Small intestine (tissue), 7 donors: ENCODE results near the gene LAS1L. TPM values are rescaled to one million over a fixed set of nuclear protein-coding genes. Genes with fewer than 3 reads are reported as not detected.

Source experiments
- DNase-seq, 2 donors: peaks; one replicate each; pipeline versions ENCODE4 v3.0.0 to v3.0.0-alpha.2; 2013
- FAIRE-seq: peaks from 2 replicates; lab custom pipeline; 2012; peaks lifted over from hg19 to GRCh38; lab: Jason Lieb, UNC
- H3K27ac ChIP-seq, 3 donors: one replicate each; pipeline ENCODE4 v1.5.1; 2013; ENCODE audit warnings: low read length in 2 of 3, mild to moderate bottlenecking in 2 of 3, control low read depth in 1 of 3, inconsistent platforms in 1 of 3, low read depth in 1 of 3, moderate library complexity in 1 of 3
- H3K27me3 ChIP-seq, 3 donors: one replicate each; pipeline ENCODE4 v1.6.1; 2013; ENCODE audit warnings: low read length in 3 of 3, inconsistent platforms in 1 of 3; ENCODE audit not compliant: control insufficient read depth in 3 of 3, insufficient read depth in 3 of 3
- H3K36me3 ChIP-seq, 3 donors: one replicate each; pipeline ENCODE4 v1.6.1; 2013; ENCODE audit warnings: low read length in 3 of 3, inconsistent platforms in 1 of 3, low read depth in 1 of 3, mild to moderate bottlenecking in 1 of 3, moderate library complexity in 1 of 3; ENCODE audit not compliant: control insufficient read depth in 3 of 3, insufficient read depth in 2 of 3
- H3K4me1 ChIP-seq, 3 donors: one replicate each; pipeline ENCODE4 v1.6.1; 2013; ENCODE audit warnings: low read length in 2 of 3, inconsistent platforms in 1 of 3, low read depth in 1 of 3, mild to moderate bottlenecking in 1 of 3, moderate library complexity in 1 of 3; ENCODE audit not compliant: control insufficient read depth in 3 of 3, insufficient read depth in 2 of 3
- H3K4me3 ChIP-seq, 3 donors: one replicate each; pipeline ENCODE4 v1.5.1; 2013; ENCODE audit warnings: low read length in 3 of 3, control low read depth in 1 of 3, inconsistent platforms in 1 of 3, low read depth in 1 of 3, mild to moderate bottlenecking in 1 of 3, moderate library complexity in 1 of 3
- H3K9me3 ChIP-seq, 2 donors: one replicate each; pipeline ENCODE4 v1.6.1; 2013; ENCODE audit warnings: low read depth in 1 of 2, low read length in 1 of 2; ENCODE audit not compliant: control insufficient read depth in 2 of 2, insufficient read depth in 1 of 2
- WGBS, 3 donors: extraction: QIAGEN DNeasy Blood & Tissue Kit; methylation state at CpG; one replicate each; pipeline ENCODE4 v1.1.7; 2013; 5-methylcytosine and 5-hydroxymethylcytosine counted together
- polyA plus RNA-seq, 4 donors: library from polyadenylated mRNA; stranded (reverse) in 3 of 4; unstranded in 1 of 4; fragments of 200-250 nt in 3 of 4; fragments of 120-200 nt in 1 of 4; gene quantifications; one replicate each; pipeline versions ENCODE4 v1.2.1 to v1.2.3, GENCODE V29; 2013
- donor health status: healthy with polysubstance abuse.
- donor health status: control.
- donor health status: control.
- donor health status: Bipolar disorder and iron deficiency.
- donor health status: healthy.

Gene LAS1L
- polyA plus RNA-seq, 4 donors: 7.6 to 26.3 (median 15.0) TPM

- Histone ChIP-seq H3K9me3 (no peaks in the 10 kb centered on the region), H3K36me3 (no peaks in the 10 kb centered on the region), H3K4me3 (no peak overlapping the region), H3K27ac (no peak overlapping the region), H3K4me1 (no peaks in the 10 kb centered on the region), H3K27me3 (no peaks in the 10 kb centered on the region)
- WGBS, 3 donors: 83 to 91% (median 88%) methylated on average over 2 of the region's 2 CpGs
- FAIRE-seq (no peak), DNase-seq (no peak)
Observed at GRCh38 chrX:65476564-65476963, 58.0 kb downstream of the LAS1L start.

DNA sequence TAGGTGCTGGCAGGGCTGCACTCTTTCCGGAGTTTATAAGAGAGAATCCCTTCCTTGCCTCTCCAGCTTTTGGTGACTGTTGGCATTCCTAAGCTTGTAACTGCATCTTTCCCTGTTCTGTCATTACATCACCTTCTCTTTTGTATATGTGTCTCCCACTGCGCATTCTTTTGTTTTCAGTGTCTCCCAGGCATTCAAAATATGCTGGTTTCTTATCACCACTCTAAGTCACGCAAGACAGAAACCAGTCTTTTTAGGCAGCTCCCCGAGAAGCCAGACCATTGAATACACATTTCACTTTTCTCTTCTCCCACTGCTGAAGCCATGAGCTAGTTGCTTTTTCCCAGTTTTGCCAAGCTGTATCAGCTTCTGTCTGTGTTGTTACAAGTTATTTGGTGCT lies 71.0 kb downstream of the LAS1L start:
- no peak for FAIRE-seq
- WGBS, 3 donors: 20 to 38% (median 35%) methylated on average over 4 of the region's 4 CpGs

More for the DNA sequence above, 71.0 kb downstream of the LAS1L start:
- no peaks in the 10 kb centered on the region for H3K27me3 ChIP-seq
- DNase-seq: no peak
- no peak overlapping the region for H3K4me3 ChIP-seq
- H3K27ac ChIP-seq: no peak overlapping the region
- H3K4me1 ChIP-seq: no peaks in the 10 kb centered on the region
- H3K9me3 ChIP-seq: no peaks in the 10 kb centered on the region
- H3K36me3 ChIP-seq: no peaks in the 10 kb centered on the region

Other genes starting within 250 kb of the LAS1L start
- 10 to 100 TPM; 13.6 to 63.4 (median 43.4) TPM for gene MSN, start 132.9 kb upstream of the LAS1L start, polyA plus RNA-seq